HepG2 (cell line): Measurements from ENCODE around the gene HEMK1. TPM values are rescaled to one million over a fixed set of nuclear protein-coding genes. Genes with fewer than 3 reads are reported as not detected.

ENCODE experiments used
- DR1 ChIP-seq: sonication (generic); formaldehyde crosslinking; IDR thresholded peaks from 2 replicates; pipeline ENCODE4 v1.8.0; 2021; ENCODE audit warnings: mild to moderate bottlenecking, missing genetic modification reagents, inconsistent platforms
- FOXA3 ChIP-seq: IDR thresholded peaks from 2 replicates; pipeline ENCODE4 v1.6.1; 2016; ENCODE audit warnings: missing genetic modification reagents, missing compliant biosample characterization
- FOXM1 ChIP-seq: sonication (generic); formaldehyde crosslinking; IDR thresholded peaks from 2 replicates; pipeline ENCODE4 v1.5.0; 2020; ENCODE audit warnings: missing genetic modification reagents
- ISX ChIP-seq: sonication (generic); formaldehyde crosslinking; conservative IDR thresholded peaks from 2 replicates; pipeline ENCODE4 v1.5.0; 2020; ENCODE audit warnings: missing genetic modification reagents
- KLF6 ChIP-seq: IDR thresholded peaks from 2 replicates; pipeline ENCODE4 v1.8.0; 2016; ENCODE audit warnings: missing biosample characterization, missing genetic modification reagents
- PCBP1 ChIP-seq: fragments of 200-400 bp; formaldehyde crosslinking; IDR thresholded peaks from 2 replicates; pipeline ENCODE4 v1.6.1; 2017; ENCODE audit warnings: mild to moderate bottlenecking, low read depth, low read length, borderline replicate concordance
- ZKSCAN5 ChIP-seq: sonication (generic); formaldehyde crosslinking; IDR thresholded peaks from 2 replicates; pipeline ENCODE4 v1.5.1; 2020; ENCODE audit warnings: mild to moderate bottlenecking, missing genetic modification reagents
- ZNF101 ChIP-seq: sonication (generic); formaldehyde crosslinking; IDR thresholded peaks from 2 replicates; pipeline ENCODE4 v1.4.0; 2020; ENCODE audit warnings: mild to moderate bottlenecking, low read depth, missing genetic modification reagents, borderline replicate concordance
- ZNF292 ChIP-seq: sonication (generic); formaldehyde crosslinking; IDR thresholded peaks from 2 replicates; pipeline ENCODE4 v1.8.1; 2022; ENCODE audit warnings: mild to moderate bottlenecking, low read depth, missing genetic modification reagents, borderline replicate concordance
- ZNF317 ChIP-seq: sonication (generic); formaldehyde crosslinking; IDR thresholded peaks from 2 replicates; pipeline ENCODE4 v1.5.0; 2020; ENCODE audit warnings: mild to moderate bottlenecking, missing genetic modification reagents
- ZNF33B ChIP-seq: sonication (generic); formaldehyde crosslinking; IDR thresholded peaks from 2 replicates; pipeline ENCODE4 v1.5.1; 2020; ENCODE audit warnings: mild to moderate bottlenecking, missing genetic modification reagents
- ZNF564 ChIP-seq: sonication (generic); formaldehyde crosslinking; IDR thresholded peaks from 2 replicates; pipeline ENCODE4 v1.8.1; 2023; ENCODE audit warnings: mild to moderate bottlenecking, missing genetic modification reagents
- polyA plus RNA-seq, 8 experiments: library from polyadenylated mRNA; depleted of rRNA in 3 of 8; stranded (reverse) in 7 of 8; unstranded in 1 of 8; fragments of >200 nt; fragmentation: Illumina TruSeq in 4 of 8; extraction: Trizol in 4 of 8; gene quantifications; 2 replicates each; pipeline versions ENCODE4 v1.2.1 to v1.2.3, GENCODE V29; 2011 to 2016; ENCODE audit warnings: low read depth in 4 of 8, missing spikeins in 1 of 8, mixed read lengths in 1 of 8; ENCODE audit not compliant: insufficient read depth in 1 of 8
- total RNA-seq, 5 experiments: library from RNA; depleted of rRNA; stranded (reverse); fragments of >200 nt; fragmentation: Illumina TruSeq; extraction: Trizol; gene quantifications; 2 replicates each; pipeline ENCODE4 v1.2.3, GENCODE V29; 2016; ENCODE audit warnings: low read depth in 1 of 5
- TF ChIP-seq, protein P1 (sequence below): IDR thresholded peaks from 2 replicates; pipeline ENCODE4 v1.6.1; 2018; ENCODE audit warnings: missing genetic modification reagents, mild to moderate bottlenecking, missing compliant biosample characterization
- TF ChIP-seq, protein P2 (sequence below): sonication (generic); formaldehyde crosslinking; IDR thresholded peaks from 2 replicates; pipeline ENCODE4 v1.8.1; 2023; ENCODE audit warnings: missing genetic modification reagents, mild to moderate bottlenecking, borderline replicate concordance
- TF ChIP-seq, protein P3 (sequence below): sonication (generic); formaldehyde crosslinking; IDR thresholded peaks from 2 replicates; pipeline ENCODE4 v1.5.0; 2020; ENCODE audit warnings: missing genetic modification reagents
- TF ChIP-seq, protein P4 (sequence below): sonication (generic); formaldehyde crosslinking; IDR thresholded peaks from 2 replicates; pipeline ENCODE4 v1.8.0; 2022; ENCODE audit warnings: missing genetic modification reagents, low read depth, mild to moderate bottlenecking, borderline replicate concordance
- TF ChIP-seq, protein P5 (sequence below): IDR thresholded peaks from 2 replicates; pipeline ENCODE4 v1.6.1; 2016; ENCODE audit warnings: low read depth, missing genetic modification reagents, missing compliant biosample characterization
- TF ChIP-seq, protein P6 (sequence below): sonication (generic); formaldehyde crosslinking; IDR thresholded peaks from 2 replicates; pipeline ENCODE4 v1.8.1; 2022; ENCODE audit warnings: low read depth, mild to moderate bottlenecking, missing genetic modification reagents

Gene HEMK1
- total and polyA plus RNA-seq, 2 of the 13 experiments (the other 11 are each of a cell fraction or from before 2014, with no cell fraction given) = 9.8 to 12.6 TPM

DNA sequence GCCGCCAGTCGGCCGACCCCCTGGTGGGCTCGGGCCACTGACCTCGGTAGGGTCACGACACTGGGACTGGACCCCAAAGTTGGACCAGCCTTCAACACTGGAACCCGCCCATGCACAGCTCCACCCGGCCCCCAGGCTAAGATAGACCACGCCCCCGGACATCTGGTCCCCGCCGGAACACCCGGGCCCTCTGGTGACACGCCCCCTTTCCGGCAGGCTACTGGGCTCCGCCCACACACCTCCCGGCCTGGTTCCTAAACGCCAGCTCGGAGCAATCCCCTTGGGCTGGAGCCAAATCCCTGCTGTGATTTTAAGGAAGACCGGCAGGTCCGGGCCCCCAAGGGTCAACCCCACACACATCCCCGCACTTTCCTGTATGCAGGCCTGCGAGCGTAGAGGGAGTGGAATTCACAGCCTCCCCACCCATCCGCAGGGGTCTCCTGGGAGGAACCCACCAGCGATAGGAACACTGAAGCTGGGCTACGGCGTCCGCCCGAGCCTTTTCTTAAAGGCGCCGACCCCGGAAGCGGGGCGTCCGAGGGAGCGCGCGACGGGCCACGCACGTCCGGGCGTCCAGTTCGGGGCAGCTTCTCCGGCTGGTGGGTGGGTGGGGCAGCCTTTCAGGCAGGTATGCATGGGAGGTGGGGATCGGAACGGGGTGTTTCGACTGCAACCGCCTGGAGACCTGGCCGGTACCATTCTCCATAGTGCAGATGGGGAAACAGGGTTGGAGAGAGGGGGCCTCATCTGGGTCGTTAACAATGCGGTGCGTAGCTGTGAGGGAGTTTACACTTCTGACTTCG lies at the start of gene HEMK1 (continued):
- TF ChIP-seq, protein P1, sequence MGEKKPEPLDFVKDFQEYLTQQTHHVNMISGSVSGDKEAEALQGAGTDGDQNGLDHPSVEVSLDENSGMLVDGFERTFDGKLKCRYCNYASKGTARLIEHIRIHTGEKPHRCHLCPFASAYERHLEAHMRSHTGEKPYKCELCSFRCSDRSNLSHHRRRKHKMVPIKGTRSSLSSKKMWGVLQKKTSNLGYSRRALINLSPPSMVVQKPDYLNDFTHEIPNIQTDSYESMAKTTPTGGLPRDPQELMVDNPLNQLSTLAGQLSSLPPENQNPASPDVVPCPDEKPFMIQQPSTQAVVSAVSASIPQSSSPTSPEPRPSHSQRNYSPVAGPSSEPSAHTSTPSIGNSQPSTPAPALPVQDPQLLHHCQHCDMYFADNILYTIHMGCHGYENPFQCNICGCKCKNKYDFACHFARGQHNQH (CRISPR knock-in tag) = peak; percentile 73
- no peak for TF ChIP-seq ISX
- TF ChIP-seq ZNF564 (CRISPR knock-in tag) = peak; percentile 44; the same call in 1 of the 2 replicates
- peak; percentile 88 for TF ChIP-seq ZNF317 (CRISPR knock-in tag)
- TF ChIP-seq, protein P2, sequence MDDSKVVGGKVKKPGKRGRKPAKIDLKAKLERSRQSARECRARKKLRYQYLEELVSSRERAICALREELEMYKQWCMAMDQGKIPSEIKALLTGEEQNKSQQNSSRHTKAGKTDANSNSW = no peak
- TF ChIP-seq KLF6 = peak; percentile 82; the same call in 1 of the 2 replicates
- peak; percentile 60 for TF ChIP-seq FOXA3 (CRISPR knock-in tag)
- TF ChIP-seq DR1 (CRISPR knock-in tag) = peak; percentile 67; the same call in 1 of the 2 replicates
- TF ChIP-seq ZKSCAN5 (CRISPR knock-in tag) = no peak
- TF ChIP-seq, protein P3, sequence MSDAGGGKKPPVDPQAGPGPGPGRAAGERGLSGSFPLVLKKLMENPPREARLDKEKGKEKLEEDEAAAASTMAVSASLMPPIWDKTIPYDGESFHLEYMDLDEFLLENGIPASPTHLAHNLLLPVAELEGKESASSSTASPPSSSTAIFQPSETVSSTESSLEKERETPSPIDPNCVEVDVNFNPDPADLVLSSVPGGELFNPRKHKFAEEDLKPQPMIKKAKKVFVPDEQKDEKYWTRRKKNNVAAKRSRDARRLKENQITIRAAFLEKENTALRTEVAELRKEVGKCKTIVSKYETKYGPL (CRISPR knock-in tag) = no peak
- TF ChIP-seq FOXM1 (CRISPR knock-in tag) = no peak
- TF ChIP-seq PCBP1 = 0 out of 2 replicates have a peak, but pooled peaks have one; percentile 75
- TF ChIP-seq, protein P4, sequence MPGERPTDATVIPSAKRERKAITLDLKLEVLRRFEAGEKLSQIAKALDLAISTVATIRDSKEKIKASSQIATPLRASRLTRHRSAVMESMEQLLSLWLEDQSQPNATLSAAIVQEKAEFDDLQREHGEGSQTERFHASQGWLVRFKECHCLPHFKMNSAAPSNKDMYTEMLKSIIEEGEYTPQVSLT (CRISPR knock-in tag) = 0 out of 2 replicates have a peak, but pooled peaks have one; percentile 24
- no peak for TF ChIP-seq ZNF101 (CRISPR knock-in tag)
- no peak for TF ChIP-seq ZNF292 (CRISPR knock-in tag)
- TF ChIP-seq, protein P5, sequence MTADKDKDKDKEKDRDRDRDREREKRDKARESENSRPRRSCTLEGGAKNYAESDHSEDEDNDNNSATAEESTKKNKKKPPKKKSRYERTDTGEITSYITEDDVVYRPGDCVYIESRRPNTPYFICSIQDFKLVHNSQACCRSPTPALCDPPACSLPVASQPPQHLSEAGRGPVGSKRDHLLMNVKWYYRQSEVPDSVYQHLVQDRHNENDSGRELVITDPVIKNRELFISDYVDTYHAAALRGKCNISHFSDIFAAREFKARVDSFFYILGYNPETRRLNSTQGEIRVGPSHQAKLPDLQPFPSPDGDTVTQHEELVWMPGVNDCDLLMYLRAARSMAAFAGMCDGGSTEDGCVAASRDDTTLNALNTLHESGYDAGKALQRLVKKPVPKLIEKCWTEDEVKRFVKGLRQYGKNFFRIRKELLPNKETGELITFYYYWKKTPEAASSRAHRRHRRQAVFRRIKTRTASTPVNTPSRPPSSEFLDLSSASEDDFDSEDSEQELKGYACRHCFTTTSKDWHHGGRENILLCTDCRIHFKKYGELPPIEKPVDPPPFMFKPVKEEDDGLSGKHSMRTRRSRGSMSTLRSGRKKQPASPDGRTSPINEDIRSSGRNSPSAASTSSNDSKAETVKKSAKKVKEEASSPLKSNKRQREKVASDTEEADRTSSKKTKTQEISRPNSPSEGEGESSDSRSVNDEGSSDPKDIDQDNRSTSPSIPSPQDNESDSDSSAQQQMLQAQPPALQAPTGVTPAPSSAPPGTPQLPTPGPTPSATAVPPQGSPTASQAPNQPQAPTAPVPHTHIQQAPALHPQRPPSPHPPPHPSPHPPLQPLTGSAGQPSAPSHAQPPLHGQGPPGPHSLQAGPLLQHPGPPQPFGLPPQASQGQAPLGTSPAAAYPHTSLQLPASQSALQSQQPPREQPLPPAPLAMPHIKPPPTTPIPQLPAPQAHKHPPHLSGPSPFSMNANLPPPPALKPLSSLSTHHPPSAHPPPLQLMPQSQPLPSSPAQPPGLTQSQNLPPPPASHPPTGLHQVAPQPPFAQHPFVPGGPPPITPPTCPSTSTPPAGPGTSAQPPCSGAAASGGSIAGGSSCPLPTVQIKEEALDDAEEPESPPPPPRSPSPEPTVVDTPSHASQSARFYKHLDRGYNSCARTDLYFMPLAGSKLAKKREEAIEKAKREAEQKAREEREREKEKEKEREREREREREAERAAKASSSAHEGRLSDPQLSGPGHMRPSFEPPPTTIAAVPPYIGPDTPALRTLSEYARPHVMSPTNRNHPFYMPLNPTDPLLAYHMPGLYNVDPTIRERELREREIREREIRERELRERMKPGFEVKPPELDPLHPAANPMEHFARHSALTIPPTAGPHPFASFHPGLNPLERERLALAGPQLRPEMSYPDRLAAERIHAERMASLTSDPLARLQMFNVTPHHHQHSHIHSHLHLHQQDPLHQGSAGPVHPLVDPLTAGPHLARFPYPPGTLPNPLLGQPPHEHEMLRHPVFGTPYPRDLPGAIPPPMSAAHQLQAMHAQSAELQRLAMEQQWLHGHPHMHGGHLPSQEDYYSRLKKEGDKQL (CRISPR knock-in tag) = 0 out of 2 replicates have a peak, but pooled peaks have one; percentile 55
- no peak for TF ChIP-seq ZNF33B (CRISPR knock-in tag)
- TF ChIP-seq, protein P6, sequence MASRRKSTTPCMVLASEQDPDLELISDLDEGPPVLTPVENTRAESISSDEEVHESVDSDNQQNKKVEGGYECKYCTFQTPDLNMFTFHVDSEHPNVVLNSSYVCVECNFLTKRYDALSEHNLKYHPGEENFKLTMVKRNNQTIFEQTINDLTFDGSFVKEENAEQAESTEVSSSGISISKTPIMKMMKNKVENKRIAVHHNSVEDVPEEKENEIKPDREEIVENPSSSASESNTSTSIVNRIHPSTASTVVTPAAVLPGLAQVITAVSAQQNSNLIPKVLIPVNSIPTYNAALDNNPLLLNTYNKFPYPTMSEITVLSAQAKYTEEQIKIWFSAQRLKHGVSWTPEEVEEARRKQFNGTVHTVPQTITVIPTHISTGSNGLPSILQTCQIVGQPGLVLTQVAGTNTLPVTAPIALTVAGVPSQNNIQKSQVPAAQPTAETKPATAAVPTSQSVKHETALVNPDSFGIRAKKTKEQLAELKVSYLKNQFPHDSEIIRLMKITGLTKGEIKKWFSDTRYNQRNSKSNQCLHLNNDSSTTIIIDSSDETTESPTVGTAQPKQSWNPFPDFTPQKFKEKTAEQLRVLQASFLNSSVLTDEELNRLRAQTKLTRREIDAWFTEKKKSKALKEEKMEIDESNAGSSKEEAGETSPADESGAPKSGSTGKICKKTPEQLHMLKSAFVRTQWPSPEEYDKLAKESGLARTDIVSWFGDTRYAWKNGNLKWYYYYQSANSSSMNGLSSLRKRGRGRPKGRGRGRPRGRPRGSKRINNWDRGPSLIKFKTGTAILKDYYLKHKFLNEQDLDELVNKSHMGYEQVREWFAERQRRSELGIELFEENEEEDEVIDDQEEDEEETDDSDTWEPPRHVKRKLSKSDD = 0 out of 2 replicates have a peak, but pooled peaks have one; percentile 33
